Transverse colon (tissue), 4 donors: ENCODE data around the gene PHKA2. TPM values are rescaled to one million over a fixed set of nuclear protein-coding genes. Genes with fewer than 3 reads are reported as not detected.

Experiments
- DNase-seq: peaks from one replicate; pipeline ENCODE4 v3.0.0-alpha.2; 2019
- H3K27ac ChIP-seq, 4 donors: fragments of 200-600 bp; sonication (generic); 2 replicates each; pipeline ENCODE4 v1.5.1; 2016 to 2018; ENCODE audit warnings: inconsistent platforms in 4 of 4
- H3K27me3 ChIP-seq: fragments of 200-600 bp; sonication (generic); 2 replicates; pipeline ENCODE4 v1.5.1; 2017; ENCODE audit warnings: inconsistent platforms
- H3K36me3 ChIP-seq, 4 donors: fragments of 200-600 bp; sonication (generic); 2 replicates each; pipeline ENCODE4 v1.5.1; 2017 to 2019; ENCODE audit warnings: inconsistent platforms in 4 of 4
- H3K4me1 ChIP-seq, 4 donors: fragments of 200-600 bp; sonication (generic); 2 replicates each; pipeline ENCODE4 v1.5.1; 2017 to 2020; ENCODE audit warnings: inconsistent platforms in 4 of 4
- H3K4me3 ChIP-seq, 4 donors: fragments of 200-600 bp; sonication (generic); 1 replicate in 1 of 4; 2 replicates in 3 of 4; pipeline versions ENCODE4 v1.5.1 to v1.6.1; 2017 to 2019; ENCODE audit warnings: inconsistent platforms in 4 of 4
- H3K9me3 ChIP-seq, 2 donors: fragments of 200-600 bp; sonication (generic); 2 replicates each; pipeline ENCODE4 v1.5.1; 2017 to 2019; ENCODE audit warnings: inconsistent platforms in 2 of 2
- EP300 ChIP-seq: sonication (generic); formaldehyde crosslinking; IDR thresholded peaks from one replicate; pipeline ENCODE4 v1.6.1; 2017; ENCODE audit warnings: antibody characterized with exemption, low read depth
- POLR2A ChIP-seq: fragments of 450-650 bp; IDR thresholded peaks from one replicate; pipeline ENCODE4 v1.6.1; 2016; ENCODE audit warnings: antibody characterized with exemption, mild to moderate bottlenecking, moderate library complexity
- POLR2AphosphoS5 ChIP-seq, 3 donors: sonication (generic); formaldehyde crosslinking; IDR thresholded peaks; one replicate each; pipeline ENCODE4 v1.6.1; 2016; ENCODE audit warnings: antibody characterized with exemption in 3 of 3
- WGBS, 2 donors: methylation state at CpG; one replicate each; pipeline ENCODE4 v1.1.5; 2018; ENCODE audit warnings: low coverage in 1 of 2; 5-methylcytosine and 5-hydroxymethylcytosine counted together
- in situ Hi-C, 4 donors: fragments of 200-750 bp; cut with MboI; loops; one replicate each; pipeline versions ENCODE4 v1.15.0 to v1.15.1; 2017; ENCODE audit warnings: low sequenced_read_pairs in 3 of 4, low pct_ligation_motif_present in 1 of 4, low pct_unique_long_range_greater_than_20kb in 1 of 4
- intact Hi-C: fragments of 100-400 bp; cut with DNase I; formaldehyde crosslinking; loops from one replicate; pipeline ENCODE4 v1.15.1; 2023; ENCODE audit warnings: low total_unique reads
- total RNA-seq, 4 donors: library from RNA; depleted of rRNA; stranded (reverse); fragments of >200 nt; gene quantifications; one replicate each; pipeline ENCODE4 v1.1.0, GENCODE V29; 2016
- TF ChIP-seq, protein P1 (sequence below), 5 experiments: fragments of 200-600 bp in 3 of 5; fragments of 450-650 bp in 2 of 5; sonication (generic) in 3 of 5; IDR thresholded peaks; 1 replicate in 2 of 5; 2 replicates in 3 of 5; pipeline ENCODE4 v1.5.1; 2016 to 2017; ENCODE audit warnings: antibody characterized with exemption in 5 of 5, inconsistent platforms in 3 of 5, mild to moderate bottlenecking in 2 of 5, moderate library complexity in 1 of 5

Gene PHKA2
- total RNA-seq, 4 donors from 2014 or later, result 23.8 to 46.4 (median 30.4) TPM

GRCh38 chrX:18884916-18885315 lies 99.0 kb downstream of the PHKA2 start:
- no peak for DNase-seq
- WGBS, 2 donors, result 59% methylated on average over 4 of the region's 4 CpGs; no CpG with 5 or more reads in 1 of the 2 donors
- Histone ChIP-seq H3K27ac (no peak overlapping the region), H3K4me1 (peaks cover 0 to 21% (median 10%) of the 10 kb centered on the region in 4 donors), H3K36me3 (no peaks in the 10 kb centered on the region), H3K4me3 (no peak overlapping the region), H3K9me3 (no peaks in the 10 kb centered on the region), H3K27me3 (no peaks in the 10 kb centered on the region)
- intact Hi-C loops, result loop anchor here (5.0 kb wide), 1 partner anchor 1138 kb away; no protein-coding TSS in a partner anchor
- no peak for TF ChIP-seq EP300
- TF ChIP-seq, protein P1, sequence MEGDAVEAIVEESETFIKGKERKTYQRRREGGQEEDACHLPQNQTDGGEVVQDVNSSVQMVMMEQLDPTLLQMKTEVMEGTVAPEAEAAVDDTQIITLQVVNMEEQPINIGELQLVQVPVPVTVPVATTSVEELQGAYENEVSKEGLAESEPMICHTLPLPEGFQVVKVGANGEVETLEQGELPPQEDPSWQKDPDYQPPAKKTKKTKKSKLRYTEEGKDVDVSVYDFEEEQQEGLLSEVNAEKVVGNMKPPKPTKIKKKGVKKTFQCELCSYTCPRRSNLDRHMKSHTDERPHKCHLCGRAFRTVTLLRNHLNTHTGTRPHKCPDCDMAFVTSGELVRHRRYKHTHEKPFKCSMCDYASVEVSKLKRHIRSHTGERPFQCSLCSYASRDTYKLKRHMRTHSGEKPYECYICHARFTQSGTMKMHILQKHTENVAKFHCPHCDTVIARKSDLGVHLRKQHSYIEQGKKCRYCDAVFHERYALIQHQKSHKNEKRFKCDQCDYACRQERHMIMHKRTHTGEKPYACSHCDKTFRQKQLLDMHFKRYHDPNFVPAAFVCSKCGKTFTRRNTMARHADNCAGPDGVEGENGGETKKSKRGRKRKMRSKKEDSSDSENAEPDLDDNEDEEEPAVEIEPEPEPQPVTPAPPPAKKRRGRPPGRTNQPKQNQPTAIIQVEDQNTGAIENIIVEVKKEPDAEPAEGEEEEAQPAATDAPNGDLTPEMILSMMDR (IDR thresholded peaks at IDR 0.05), result no peak
- TF ChIP-seq POLR2A, result no peak
- TF ChIP-seq POLR2AphosphoS5 (IDR thresholded peaks at IDR 0.05), result no peak
- in situ Hi-C loops, result loop anchor here in 3 of 4 donors (25.0 kb wide), 1 partner anchor 473 kb away; no protein-coding TSS in a partner anchor

GRCh38 chrX:18883961-18884765 lies 99.8 kb downstream of the PHKA2 start:
- H3K27me3 ChIP-seq, result no peaks in the 10 kb centered on the region
- H3K27ac ChIP-seq, result no peak overlapping the region
- intact Hi-C loops, result no loop called here
- WGBS, 2 donors, result 65% methylated on average over 16 of the region's 16 CpGs; no CpG with 5 or more reads in 1 of the 2 donors
- no peak for DNase-seq
- peaks cover 0 to 21% (median 10%) of the 10 kb centered on the region in 4 donors for H3K4me1 ChIP-seq
- in situ Hi-C loops, result loop anchor here in 3 of 4 donors (25.0 kb wide), 1 partner anchor 472 kb away; no protein-coding TSS in a partner anchor
- no peaks in the 10 kb centered on the region for H3K36me3 ChIP-seq
- no peak overlapping the region for H3K4me3 ChIP-seq
- H3K9me3 ChIP-seq, result no peaks in the 10 kb centered on the region
- TF ChIP-seq, protein P1 (IDR thresholded peaks at IDR 0.05), result no peak
- no peak for TF ChIP-seq POLR2AphosphoS5 (IDR thresholded peaks at IDR 0.05)
- no peak for TF ChIP-seq EP300
- no peak for TF ChIP-seq POLR2A

- in situ Hi-C loops (loop anchor here in 3 of 4 donors (25.0 kb wide), 1 partner anchor 471 kb away; no protein-coding TSS in a partner anchor), intact Hi-C loops (no loop called here)
- no peaks in the 10 kb centered on the region for H3K27me3 ChIP-seq
- 69 to 80% methylated on average over 2 to 12 of the region's 12 CpGs for WGBS, 2 donors
- H3K9me3 ChIP-seq, result no peaks in the 10 kb centered on the region
- no peak overlapping the region for H3K4me3 ChIP-seq
- H3K4me1 ChIP-seq, result peaks cover 0 to 21% (median 10%) of the 10 kb centered on the region in 4 donors
- no peak overlapping the region for H3K27ac ChIP-seq
- no peaks in the 10 kb centered on the region for H3K36me3 ChIP-seq
- no peak for DNase-seq
- TF ChIP-seq EP300 (no peak), POLR2AphosphoS5 (IDR thresholded peaks at IDR 0.05) (no peak), POLR2A (no peak)
- TF ChIP-seq, protein P1 (IDR thresholded peaks at IDR 0.05), result no peak
Observed at GRCh38 chrX:18883234-18883960, 100.5 kb downstream of the PHKA2 start.

DNA sequence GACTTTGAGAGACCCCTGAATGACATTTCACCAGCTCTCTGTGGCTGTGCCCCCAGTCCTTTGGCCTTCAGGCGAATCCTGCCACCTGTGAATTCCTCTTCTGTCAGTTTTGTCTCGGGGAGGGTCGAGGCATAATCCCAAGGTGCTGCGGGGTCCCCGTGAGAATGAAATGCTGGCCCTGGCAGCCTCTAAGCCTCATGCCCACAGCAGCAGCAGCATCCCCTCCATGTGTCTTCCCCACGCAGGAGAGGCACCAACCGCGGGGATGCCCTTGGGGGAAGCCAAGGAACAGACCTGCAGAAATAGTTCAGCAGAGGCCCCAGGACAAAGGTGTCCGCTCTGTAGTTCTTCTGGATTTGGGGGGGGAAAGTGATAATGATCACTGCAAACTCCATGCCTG lies 104.8 kb downstream of the PHKA2 start:
- Histone ChIP-seq H3K4me1 (peaks cover 0 to 3% (median 1%) of the 10 kb centered on the region in 4 donors), H3K36me3 (no peaks in the 10 kb centered on the region), H3K4me3 (no peak overlapping the region), H3K27me3 (no peaks in the 10 kb centered on the region), H3K9me3 (no peaks in the 10 kb centered on the region), H3K27ac (no peak overlapping the region)
- in situ Hi-C loops, result loop anchor here in 3 of 4 donors (25.0 kb wide), 1 partner anchor 467 kb away; no protein-coding TSS in a partner anchor
- DNase-seq, result no peak
- TF ChIP-seq POLR2A, result no peak
- no peak for TF ChIP-seq EP300
- TF ChIP-seq, protein P1 (IDR thresholded peaks at IDR 0.05), result no peak
- TF ChIP-seq POLR2AphosphoS5 (IDR thresholded peaks at IDR 0.05), result no peak
- intact Hi-C loops, result loop anchor here (5.0 kb wide), 1 partner anchor 463 kb away; the partner anchor contains the start of gene PDHA1
- 87% methylated on average over 9 of the region's 9 CpGs; no CpG with 5 or more reads in 1 of the 2 donors for WGBS, 2 donors
